Aorta (tissue), 5 donors: ENCODE data around the gene PSG7. TPM values are rescaled to one million over a fixed set of nuclear protein-coding genes. Genes with fewer than 3 reads are reported as not detected.
"Not testable (repeated sequence)": the region's sequence is repeated elsewhere in the genome, so short reads cannot be mapped to it uniquely, and the experiment has no call there.

ENCODE experiments used
- ATAC-seq: fragments of 200-7000 bp; cut with Tn5 transposase; one replicate; pipeline ENCODE4 v1.9.1; 2022; ENCODE audit warnings: moderate library complexity; ENCODE audit not compliant: low FRiP score
- DNase-seq, 2 donors: peaks; one replicate each; pipeline ENCODE4 v3.0.0-alpha.2; 2020
- H3K27ac ChIP-seq, 2 donors: one replicate each; pipeline ENCODE4 v1.5.1; 2013; ENCODE audit warnings: low read length in 2 of 2, mild to moderate bottlenecking in 2 of 2, moderate library complexity in 2 of 2, control low read depth in 1 of 2, inconsistent platforms in 1 of 2, low read depth in 1 of 2
- H3K27me3 ChIP-seq, 2 donors: one replicate each; pipeline ENCODE4 v1.6.1; 2013; ENCODE audit warnings: control low read depth in 1 of 2, low read length in 1 of 2, mild to moderate bottlenecking in 1 of 2, moderate library complexity in 1 of 2; ENCODE audit not compliant: insufficient read depth in 2 of 2, control insufficient read depth in 1 of 2
- H3K36me3 ChIP-seq, 2 donors: one replicate each; pipeline ENCODE4 v1.6.1; 2013; ENCODE audit warnings: control low read depth in 1 of 2, low read length in 1 of 2, mild to moderate bottlenecking in 1 of 2; ENCODE audit not compliant: insufficient read depth in 2 of 2, control insufficient read depth in 1 of 2
- H3K4me1 ChIP-seq, 2 donors: one replicate each; pipeline ENCODE4 v1.6.1; 2013; ENCODE audit warnings: low read length in 2 of 2, control low read depth in 1 of 2, mild to moderate bottlenecking in 1 of 2, moderate library complexity in 1 of 2; ENCODE audit not compliant: insufficient read depth in 2 of 2, control insufficient read depth in 1 of 2
- H3K4me3 ChIP-seq, 2 donors: one replicate each; pipeline ENCODE4 v1.5.1; 2013; ENCODE audit warnings: low read length in 2 of 2, control low read depth in 1 of 2, mild to moderate bottlenecking in 1 of 2
- H3K9me3 ChIP-seq: one replicate; pipeline ENCODE4 v1.6.1; 2013; ENCODE audit warnings: mild to moderate bottlenecking, low read length; ENCODE audit not compliant: control insufficient read depth
- WGBS, 2 donors: extraction: QIAGEN DNeasy Blood & Tissue Kit; methylation state at CpG; one replicate each; pipeline ENCODE4 v1.1.7; 2013; 5-methylcytosine and 5-hydroxymethylcytosine counted together
- intact Hi-C, 2 donors: fragments of 100-400 bp; cut with DNase I; formaldehyde crosslinking; loops; one replicate each; pipeline versions ENCODE4 v1.14.2 to v1.15.0; 2022
- polyA plus RNA-seq, 2 donors: library from polyadenylated mRNA; stranded (reverse); fragments of 200-250 nt; gene quantifications; one replicate each; pipeline ENCODE4 v1.2.3, GENCODE V29; 2013
- total RNA-seq, 2 donors: library from RNA; stranded (reverse); fragmentation: NEBNext Ultra II Directional; extraction: Animal tissue kit (Norgen Biotek cat#: 25700); gene quantifications; one replicate each; pipeline ENCODE4 v1.2.1, GENCODE V29; 2021
- donor health status: healthy with polysubstance abuse.
- donor health status: Bipolar disorder and iron deficiency.
- donor health status: DM: no; HTN: no; CAD: no.
- donor health status: DM: no; HTN: no; CAD: no.
- donor health status: DM: yes; HTN: yes; CAD: no.

Gene PSG7
- total and polyA plus RNA-seq, 4 donors, result not detected

GRCh38 chr19:42934726-42935125 is 2.3 kb downstream of the PSG7 start:
- H3K4me3 ChIP-seq, H3K27me3 ChIP-seq, intact Hi-C loops, H3K9me3 ChIP-seq, H3K36me3 ChIP-seq, DNase-seq, H3K27ac ChIP-seq, ATAC-seq, H3K4me1 ChIP-seq: not testable (repeated sequence)

DNA sequence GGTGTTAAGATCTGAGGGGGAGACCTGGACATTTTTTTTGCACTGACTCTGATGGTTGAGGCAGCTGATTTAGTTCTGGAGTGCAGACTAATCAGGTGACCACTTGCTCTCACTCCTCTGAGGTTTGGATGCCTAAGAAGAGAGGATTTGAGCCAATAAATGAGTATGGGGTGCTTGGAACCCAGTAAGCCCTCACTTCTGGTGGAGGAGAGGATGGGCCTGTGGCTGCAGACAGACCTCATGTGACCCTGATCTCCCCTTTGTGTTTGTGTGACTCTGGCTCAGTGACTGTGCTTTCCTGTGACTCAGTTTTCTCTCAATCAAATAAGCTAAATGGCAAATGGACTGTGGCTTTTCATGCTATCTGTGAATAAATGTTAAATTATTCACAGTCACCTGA is 2.8 kb downstream of the PSG7 start:
- H3K9me3 ChIP-seq, intact Hi-C loops, H3K4me1 ChIP-seq, H3K27me3 ChIP-seq, ATAC-seq, H3K4me3 ChIP-seq, H3K27ac ChIP-seq, DNase-seq, H3K36me3 ChIP-seq: not testable (repeated sequence)

- WGBS, 2 donors, result 81 to 84% methylated on average over 3 of the region's 3 CpGs
- H3K27ac ChIP-seq, H3K36me3 ChIP-seq, H3K4me3 ChIP-seq, ATAC-seq, H3K27me3 ChIP-seq, DNase-seq, H3K4me1 ChIP-seq, H3K9me3 ChIP-seq, intact Hi-C loops: not testable (repeated sequence)
Observed at GRCh38 chr19:42933412-42933811, 3.6 kb downstream of the PSG7 start.

GRCh38 chr19:42932485-42933101 is 4.4 kb downstream of the PSG7 start:
- H3K27ac ChIP-seq, H3K27me3 ChIP-seq, intact Hi-C loops, H3K9me3 ChIP-seq, DNase-seq, H3K4me3 ChIP-seq, ATAC-seq, H3K4me1 ChIP-seq, H3K36me3 ChIP-seq: not testable (repeated sequence)
- 40% methylated on average over 5 of the region's 5 CpGs for WGBS, 2 donors

DNA sequence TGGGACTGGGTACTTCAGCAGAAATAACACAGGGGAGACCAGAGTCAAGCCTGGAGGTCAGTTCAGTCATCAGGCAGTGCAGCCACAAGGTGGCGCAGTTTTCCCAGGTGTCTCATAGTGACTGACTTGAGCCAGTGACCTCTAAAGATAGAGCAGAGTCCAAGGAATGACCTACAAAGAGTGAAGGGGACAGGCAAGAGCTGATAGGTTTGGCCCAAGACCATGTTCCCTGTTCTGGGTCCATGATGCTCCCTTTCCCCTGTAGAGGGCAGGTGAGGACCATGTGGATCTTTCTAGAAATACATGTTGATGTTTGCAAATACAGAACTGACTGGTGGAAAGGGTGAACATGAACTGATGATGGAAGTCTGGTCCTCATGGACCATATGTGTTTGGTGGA is 6.8 kb downstream of the PSG7 start:
- H3K9me3 ChIP-seq, H3K36me3 ChIP-seq, ATAC-seq, DNase-seq, H3K27ac ChIP-seq, intact Hi-C loops, H3K4me3 ChIP-seq, H3K27me3 ChIP-seq, H3K4me1 ChIP-seq: not testable (repeated sequence)
- WGBS, 2 donors, result 5 to 7% methylated on average over 1 of the region's 1 CpG

- no peak for DNase-seq
- no peak for ATAC-seq
- WGBS, 2 donors, result 79 to 83% methylated on average over 3 of the region's 3 CpGs
- no peaks in the 10 kb centered on the region for H3K36me3 ChIP-seq
- no peaks in the 10 kb centered on the region for H3K4me1 ChIP-seq
- H3K4me3 ChIP-seq, result no peak overlapping the region
- no peak overlapping the region for H3K27ac ChIP-seq
- intact Hi-C loops, result no loop called here
- H3K9me3 ChIP-seq, result no peaks in the 10 kb centered on the region
- no peaks in the 10 kb centered on the region for H3K27me3 ChIP-seq
Observed at GRCh38 chr19:42928896-42929295, 8.1 kb downstream of the PSG7 start.

DNA sequence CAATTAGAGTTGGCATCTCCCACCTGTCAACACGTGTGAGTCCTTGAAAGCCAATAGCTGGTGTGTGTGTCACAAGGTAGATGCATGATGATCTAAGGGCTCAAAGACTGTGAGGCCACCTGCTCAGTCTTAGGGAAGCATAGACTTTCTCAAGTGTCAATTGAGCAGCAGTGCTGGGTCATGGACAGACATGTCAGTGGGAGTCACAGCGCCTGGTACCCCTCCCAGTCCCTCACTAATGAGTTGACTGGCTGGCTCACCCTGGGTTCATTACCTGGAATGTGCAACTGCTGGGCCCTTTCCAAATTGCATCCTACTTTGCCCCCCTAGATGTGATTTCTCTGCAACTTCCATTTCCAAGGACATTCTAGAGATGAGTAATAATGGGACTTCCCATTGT is 10.2 kb downstream of the PSG7 start:
- H3K36me3 ChIP-seq, result no peaks in the 10 kb centered on the region
- H3K27me3 ChIP-seq, result no peaks in the 10 kb centered on the region
- 52 to 63% methylated on average over 2 of the region's 2 CpGs for WGBS, 2 donors
- no peak for DNase-seq
- intact Hi-C loops, result no loop called here
- no peak overlapping the region for H3K4me3 ChIP-seq
- no peak for ATAC-seq
- no peaks in the 10 kb centered on the region for H3K4me1 ChIP-seq
- no peak overlapping the region for H3K27ac ChIP-seq
- no peaks in the 10 kb centered on the region for H3K9me3 ChIP-seq

DNA sequence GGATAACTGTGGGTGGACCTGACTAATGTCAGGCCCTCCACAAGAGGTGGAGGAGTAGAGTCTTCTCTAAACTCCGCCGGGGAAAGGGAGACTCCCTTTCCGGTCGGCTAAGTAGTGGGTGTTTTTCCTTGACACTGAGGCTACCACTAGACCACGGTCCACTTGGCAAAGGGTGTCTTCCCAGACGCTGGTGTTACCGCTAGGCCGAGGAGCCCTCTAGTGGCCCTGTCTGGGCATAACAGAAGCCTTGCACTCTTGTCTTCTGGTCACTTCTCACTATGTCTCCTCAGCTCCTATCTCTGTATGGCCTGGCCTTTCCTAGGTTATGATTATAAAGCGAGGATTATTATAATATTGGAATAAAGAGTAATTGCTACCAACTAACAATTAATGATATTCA is 13.9 kb downstream of the PSG7 start:
- H3K27me3 ChIP-seq, H3K27ac ChIP-seq, H3K36me3 ChIP-seq, H3K4me3 ChIP-seq, H3K9me3 ChIP-seq, DNase-seq, H3K4me1 ChIP-seq, ATAC-seq, intact Hi-C loops: not testable (repeated sequence)
- 44 to 45% methylated on average over 9 of the region's 9 CpGs for WGBS, 2 donors

DNA sequence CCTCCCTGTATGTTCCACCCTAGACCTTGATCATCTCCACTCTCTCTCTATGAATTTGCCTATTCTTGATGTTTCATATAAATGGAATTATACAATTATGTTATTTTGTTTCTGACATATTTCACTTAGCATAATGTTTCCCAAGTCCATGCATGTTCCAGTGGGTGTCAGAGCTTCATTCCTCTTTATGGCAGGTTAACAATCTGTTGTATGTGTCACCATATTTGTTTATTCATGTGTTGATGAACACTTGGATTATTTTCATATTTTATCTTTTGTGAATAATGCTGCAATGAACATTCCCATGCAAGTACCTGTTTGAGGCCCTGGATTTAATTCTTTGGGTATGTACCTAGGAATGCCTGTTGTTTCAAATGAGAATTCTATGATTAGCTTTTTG is 16.0 kb downstream of the PSG7 start:
- H3K4me3 ChIP-seq, DNase-seq, H3K27ac ChIP-seq, H3K36me3 ChIP-seq, ATAC-seq, H3K4me1 ChIP-seq, intact Hi-C loops, H3K27me3 ChIP-seq, H3K9me3 ChIP-seq: not testable (repeated sequence)
